Measurements from ENCODE around the gene B4GALNT3. TPM values are rescaled to one million over a fixed set of nuclear protein-coding genes. Genes with fewer than 3 reads are reported as not detected.
A peak's percentile ranks its signal among the peaks of the same experiment; 100 is the strongest.

Gene B4GALNT3
- total RNA-seq, 1 donor from 2014 or later, result 32.5 TPM

- no peak for DNase-seq (ENCODE audit: extremely low spot score, unreplicated experiment)
- peaks cover 17% of the 10 kb centered on the region for H3K4me1 Mint-ChIP-seq (ENCODE audit: unreplicated experiment)
- no peak overlapping the region for H3K4me3 Mint-ChIP-seq
- peaks cover 5% of the 10 kb centered on the region for H3K9me3 Mint-ChIP-seq
- no peak for TF ChIP-seq CTCF (conservative IDR thresholded peaks at IDR 0.05)
- peaks cover 10% of the 10 kb centered on the region for H3K36me3 Mint-ChIP-seq
- H3K27me3 Mint-ChIP-seq, result peaks cover 16% of the 10 kb centered on the region
- H3K27ac Mint-ChIP-seq, result peak overlapping the region; percentile 98
Observed at GRCh38 chr12:505221-505620, 45.5 kb downstream of the B4GALNT3 start.

GRCh38 chr12:507391-507796 is 47.7 kb downstream of the B4GALNT3 start:
- Mint-ChIP-seq H3K27ac (peak overlapping the region; percentile 83), H3K9me3 (peaks cover 5% of the 10 kb centered on the region), H3K36me3 (peaks cover 10% of the 10 kb centered on the region), H3K4me3 (peak overlapping the region; percentile 31), H3K27me3 (peaks cover 16% of the 10 kb centered on the region), H3K4me1 (ENCODE audit: unreplicated experiment) (peaks cover 18% of the 10 kb centered on the region)
- no peak for DNase-seq (ENCODE audit: extremely low spot score, unreplicated experiment)
- TF ChIP-seq CTCF (conservative IDR thresholded peaks at IDR 0.05), result no peak

GRCh38 chr12:508145-508544 is 48.4 kb downstream of the B4GALNT3 start:
- peaks cover 19% of the 10 kb centered on the region for H3K4me1 Mint-ChIP-seq (ENCODE audit: unreplicated experiment)
- H3K27ac Mint-ChIP-seq, result peak overlapping the region; percentile 95
- peak overlapping the region; percentile 31 for H3K4me3 Mint-ChIP-seq
- peaks cover 10% of the 10 kb centered on the region for H3K36me3 Mint-ChIP-seq
- H3K9me3 Mint-ChIP-seq, result peaks cover 8% of the 10 kb centered on the region
- H3K27me3 Mint-ChIP-seq, result peaks cover 15% of the 10 kb centered on the region
- DNase-seq (ENCODE audit: extremely low spot score, unreplicated experiment), result no peak
- no peak for TF ChIP-seq CTCF (conservative IDR thresholded peaks at IDR 0.05)

- Mint-ChIP-seq H3K9me3 (peaks cover 14% of the 10 kb centered on the region), H3K36me3 (peaks cover 14% of the 10 kb centered on the region), H3K4me1 (ENCODE audit: unreplicated experiment) (peaks cover 22% of the 10 kb centered on the region), H3K4me3 (peak overlapping the region; percentile 75), H3K27ac (peak overlapping the region; percentile 95), H3K27me3 (peaks cover 17% of the 10 kb centered on the region)
- DNase-seq (ENCODE audit: extremely low spot score, unreplicated experiment), result no peak
- TF ChIP-seq CTCF (conservative IDR thresholded peaks at IDR 0.05), result no peak
Observed at GRCh38 chr12:508795-509194, 49.1 kb downstream of the B4GALNT3 start.

- Mint-ChIP-seq H3K27me3 (peaks cover 17% of the 10 kb centered on the region), H3K36me3 (peaks cover 15% of the 10 kb centered on the region), H3K4me1 (ENCODE audit: unreplicated experiment) (peaks cover 22% of the 10 kb centered on the region), H3K9me3 (peaks cover 15% of the 10 kb centered on the region), H3K4me3 (peak overlapping the region; percentile 75), H3K27ac (peak overlapping the region; percentile 95)
- no peak for TF ChIP-seq CTCF (conservative IDR thresholded peaks at IDR 0.05)
- DNase-seq (ENCODE audit: extremely low spot score, unreplicated experiment), result no peak
Observed at GRCh38 chr12:509500-509899, 49.8 kb downstream of the B4GALNT3 start.

Data from type B pancreatic cell (in vitro differentiated cells).